A549 (cell line): ENCODE measurements around the gene OTOG. TPM values are rescaled to one million over a fixed set of nuclear protein-coding genes. Genes with fewer than 3 reads are reported as not detected.

ENCODE experiments used
- ATAC-seq, 2 experiments: fragments of 200-7000 bp in 1 of 2; fragments of >200 bp in 1 of 2; cut with Nextera tagmentation in 1 of 2; cut with Tn5 transposase in 1 of 2; 3 replicates each; pipeline versions ENCODE4 v1.8.0 to v1.9.1; 2018 to 2020; ENCODE audit warnings: mild to moderate bottlenecking in 1 of 2, moderate library complexity in 1 of 2
- CTCF ChIA-PET: fragments of 300-600 bp; sonication (Branson Sonifier 250); formaldehyde crosslinking; extraction: SDS; loops from one replicate; lab custom pipeline; 2021; ENCODE audit warnings: antibody characterized with exemption, inconsistent platforms; lab: Yijun Ruan, JAX
- POLR2A ChIA-PET: fragments of 350-600 bp; formaldehyde crosslinking; extraction: SDS; loops from one replicate; lab custom pipeline; 2021; ENCODE audit warnings: antibody characterized with exemption, inconsistent platforms; lab: Yijun Ruan, JAX
- DNase-seq, 2 experiments: peaks; one replicate each; pipeline versions ENCODE4 v3.0.0 to v3.0.0-alpha.2; 2011 to 2016; ENCODE audit warnings: low read depth in 1 of 2, low spot score in 1 of 2
- FAIRE-seq: peaks from 2 replicates; lab custom pipeline; 2011; peaks lifted over from hg19 to GRCh38; lab: Jason Lieb, UNC
- H3K27ac ChIP-seq, 2 experiments: fragments of >200 bp; sonication (Bioruptor Twin); formaldehyde crosslinking; 3 replicates each; pipeline ENCODE4 v1.5.1; 2016 to 2017
- H3K4me1 ChIP-seq: fragments of >200 bp; sonication (Bioruptor Twin); formaldehyde crosslinking; 3 replicates; pipeline ENCODE4 v1.6.1; 2016
- H3K4me2 ChIP-seq: fragments of >200 bp; sonication (Bioruptor Twin); formaldehyde crosslinking; 3 replicates; pipeline ENCODE4 v1.6.1; 2016
- H3K4me3 ChIP-seq: fragments of >200 bp; sonication (Bioruptor Twin); formaldehyde crosslinking; 3 replicates; pipeline ENCODE4 v1.5.1; 2016
- H3K9me3 ChIP-seq: fragments of >200 bp; sonication (Bioruptor Twin); formaldehyde crosslinking; 3 replicates; pipeline ENCODE4 v1.6.1; 2016
- CTCF ChIP-seq: fragments of >200 bp; sonication (Bioruptor Twin); formaldehyde crosslinking; IDR thresholded peaks from 3 replicates; pipeline ENCODE4 v1.5.1; 2016
- E2F6 ChIP-seq: IDR thresholded peaks from 2 replicates; pipeline ENCODE4 v1.6.1; 2012; ENCODE audit warnings: low read depth, borderline replicate concordance
- EHF ChIP-seq: fragments of 250-450 bp; sonication (Bioruptor Pico); IDR thresholded peaks from 2 replicates; pipeline ENCODE4 v1.5.0; 2020; ENCODE audit warnings: mild to moderate bottlenecking
- EHMT2 ChIP-seq: fragments of 200-600 bp; sonication (generic); IDR thresholded peaks from 2 replicates; pipeline ENCODE4 v1.6.1; 2016; ENCODE audit warnings: antibody characterized with exemption, low read depth, mild to moderate bottlenecking, moderate library complexity
- ELK1 ChIP-seq: fragments of 150-350 bp; IDR thresholded peaks from 2 replicates; pipeline ENCODE4 v1.6.1; 2014; ENCODE audit warnings: low read depth, mild to moderate bottlenecking, low read length
- ESRRA ChIP-seq: fragments of 150-350 bp; IDR thresholded peaks from 2 replicates; pipeline ENCODE4 v1.6.1; 2014; ENCODE audit warnings: mild to moderate bottlenecking, low read length, borderline replicate concordance
- FOXS1 ChIP-seq: fragments of 250-450 bp; sonication (Bioruptor Pico); IDR thresholded peaks from 2 replicates; pipeline ENCODE4 v1.5.0; 2020; ENCODE audit warnings: mild to moderate bottlenecking, moderate library complexity
- HES2 ChIP-seq: fragments of >200 bp; sonication (Bioruptor Twin); formaldehyde crosslinking; IDR thresholded peaks from 2 replicates; pipeline ENCODE4 v1.6.1; 2016
- HEYL ChIP-seq: fragments of 250-450 bp; sonication (Bioruptor Pico); IDR thresholded peaks from 2 replicates; pipeline ENCODE4 v1.8.0; 2021; ENCODE audit warnings: mild to moderate bottlenecking, moderate library complexity
- HOXB13 ChIP-seq: fragments of 250-450 bp; sonication (Bioruptor Pico); IDR thresholded peaks from 2 replicates; pipeline ENCODE4 v1.5.0; 2020; ENCODE audit warnings: low read depth, mild to moderate bottlenecking, moderate library complexity
- HOXB5 ChIP-seq: fragments of 250-450 bp; sonication (Bioruptor Pico); IDR thresholded peaks from 2 replicates; pipeline ENCODE4 v1.5.0; 2020; ENCODE audit warnings: mild to moderate bottlenecking, moderate library complexity
- JUN ChIP-seq, 2 experiments: fragments of >200 bp; sonication (Bioruptor Twin); formaldehyde crosslinking; IDR thresholded peaks; 2 replicates in 1 of 2; 3 replicates in 1 of 2; pipeline ENCODE4 v1.6.1; 2016 to 2017
- KDM1A ChIP-seq: fragments of 200-600 bp; sonication (generic); IDR thresholded peaks from 2 replicates; pipeline ENCODE4 v1.6.1; 2016; ENCODE audit warnings: low read depth, mild to moderate bottlenecking
- MAFK ChIP-seq: fragments of 450-650 bp; IDR thresholded peaks from 2 replicates; pipeline ENCODE4 v1.6.1; 2014; ENCODE audit not compliant: partially characterized antibody
- MAZ ChIP-seq: fragments of 150-350 bp; IDR thresholded peaks from 2 replicates; pipeline ENCODE4 v1.6.1; 2014; ENCODE audit warnings: antibody characterized with exemption, low read depth, low read length, borderline replicate concordance
- MYC ChIP-seq: IDR thresholded peaks from 2 replicates; pipeline ENCODE4 v1.6.1; 2012; ENCODE audit warnings: mild to moderate bottlenecking, inconsistent platforms, low read length, improper control_type of control experiment, borderline replicate concordance
- NPAS2 ChIP-seq: fragments of 250-450 bp; sonication (Bioruptor Pico); IDR thresholded peaks from 2 replicates; pipeline ENCODE4 v1.8.0; 2022; ENCODE audit warnings: mild to moderate bottlenecking, moderate library complexity, borderline replicate concordance
- PBX3 ChIP-seq: IDR thresholded peaks from 2 replicates; pipeline ENCODE4 v1.6.1; 2012
- POLR2AphosphoS2 ChIP-seq: conservative IDR thresholded peaks from 2 replicates; pipeline ENCODE4 v1.6.1; 2012; ENCODE audit warnings: low read length, improper control_type of control experiment, inconsistent platforms
- RAD21 ChIP-seq, 2 experiments: fragments of >200 bp in 1 of 2; sonication (Bioruptor Twin) in 1 of 2; formaldehyde crosslinking in 1 of 2; IDR thresholded peaks in 1 of 2; conservative IDR thresholded peaks in 1 of 2; 2 replicates in 1 of 2; 3 replicates in 1 of 2; pipeline ENCODE4 v1.6.1; 2012 to 2018; ENCODE audit warnings: inconsistent platforms in 1 of 2
- RFX5 ChIP-seq: fragments of 450-650 bp; IDR thresholded peaks from 2 replicates; pipeline ENCODE4 v1.7.1; 2014; ENCODE audit warnings: antibody characterized with exemption, mild to moderate bottlenecking, moderate library complexity
- SMC3 ChIP-seq: fragments of >200 bp; sonication (Bioruptor Twin); formaldehyde crosslinking; IDR thresholded peaks from 3 replicates; pipeline ENCODE4 v1.6.1; 2018; ENCODE audit warnings: inconsistent platforms
- TFCP2L1 ChIP-seq: fragments of 250-450 bp; sonication (Bioruptor Pico); IDR thresholded peaks from 2 replicates; pipeline ENCODE4 v1.5.0; 2021; ENCODE audit warnings: mild to moderate bottlenecking
- TP53 ChIP-seq: fragments of 250-450 bp; sonication (Bioruptor Pico); IDR thresholded peaks from 2 replicates; pipeline ENCODE4 v1.5.0; 2021; ENCODE audit warnings: mild to moderate bottlenecking, moderate library complexity
- ZC3H11A ChIP-seq: fragments of 450-650 bp; IDR thresholded peaks from 2 replicates; pipeline ENCODE4 v1.6.1; 2014; ENCODE audit warnings: antibody characterized with exemption, mild to moderate bottlenecking
- ZNF302 ChIP-seq: fragments of 250-450 bp; sonication (Bioruptor Pico); IDR thresholded peaks from 2 replicates; pipeline ENCODE4 v1.9.0; 2021; ENCODE audit warnings: inconsistent platforms, mild to moderate bottlenecking, moderate library complexity
- WGBS: methylation state at CpG from one replicate; pipeline ENCODE4 v1.1.6; 2017; ENCODE audit errors: missing lambda C conversion rate; 5-methylcytosine and 5-hydroxymethylcytosine counted together
- polyA plus RNA-seq, 4 experiments: library from polyadenylated mRNA; depleted of rRNA in 3 of 4; stranded (reverse); fragments of >200 nt; fragmentation: RNase III in 1 of 4; extraction: RNeasy Plus Mini Kit Qiagen cat#74134 plus additional on column Dnase treatment in 1 of 4; gene quantifications; 2 replicates in 3 of 4; 3 replicates in 1 of 4; pipeline ENCODE4 v1.2.3, GENCODE V29; 2011 to 2017

The OTOG gene
- polyA plus RNA-seq, 2 of the 4 experiments (the other 2 are of a cell fraction): not detected

GRCh38 chr11:17558916-17559315 is 11.9 kb downstream of the OTOG start:
- Histone ChIP-seq H3K4me1 (no peaks in the 10 kb centered on the region), H3K4me3 (no peak overlapping the region), H3K9me3 (no peaks in the 10 kb centered on the region), H3K27ac (no peak overlapping the region), H3K4me2 (no peak overlapping the region)
- ChIA-PET POLR2A (interaction anchor here (0.6 kb wide), 1 partner anchor 31 kb away, joined by 3 read pairs; no protein-coding TSS in a partner anchor), CTCF (interaction anchor here (0.8 to 2.2 kb wide), 3 partner anchors 27 to 433 kb away, joined by 3 to 6 read pairs (median 3); no protein-coding TSS in a partner anchor)
- FAIRE-seq: no peak
- TF ChIP-seq TFCP2L1 (CRISPR knock-in tag) (no peak), HOXB13 (CRISPR knock-in tag) (no peak), CTCF (no peak), RAD21 (conservative IDR thresholded peaks at IDR 0.05 in 1 of 2, IDR thresholded peaks at IDR 0.05 in 1 of 2) (no peak), HEYL (CRISPR knock-in tag) (no peak), POLR2AphosphoS2 (no peak), EHF (CRISPR knock-in tag) (no peak), HOXB5 (CRISPR knock-in tag) (no peak), E2F6 (no peak), ESRRA (no peak), NPAS2 (CRISPR knock-in tag) (no peak), MAZ (no peak), PBX3 (no peak), JUN (IDR thresholded peaks at IDR 0.05) (no peak)
- no peak for DNase-seq
- 68% methylated on average over 3 of the region's 9 CpGs for WGBS
- no peak for ATAC-seq

- ChIA-PET CTCF (interaction anchor here (0.8 to 2.7 kb wide), 3 partner anchors 27 to 31 kb away, joined by 3 to 10 read pairs (median 6); no protein-coding TSS in a partner anchor), POLR2A (interaction anchor here (0.6 kb wide), 1 partner anchor 32 kb away, joined by 3 read pairs; no protein-coding TSS in a partner anchor)
- FAIRE-seq (no peak), DNase-seq (no peak), ATAC-seq (no peak)
- Histone ChIP-seq H3K4me2 (no peak overlapping the region), H3K27ac (no peak overlapping the region), H3K9me3 (no peaks in the 10 kb centered on the region), H3K4me1 (no peaks in the 10 kb centered on the region)
- WGBS: 59% methylated on average over 8 of the region's 9 CpGs
- TF ChIP-seq EHMT2: no peak
- TF ChIP-seq TP53 (CRISPR knock-in tag): no peak
- no peak for TF ChIP-seq FOXS1 (CRISPR knock-in tag)
- no peak for TF ChIP-seq MAFK
- TF ChIP-seq TFCP2L1 (CRISPR knock-in tag): no peak
- no peak for TF ChIP-seq ZC3H11A
- no peak for TF ChIP-seq KDM1A
- no peak for TF ChIP-seq MYC
- no peak for TF ChIP-seq SMC3
- no peak for TF ChIP-seq ZNF302 (CRISPR knock-in tag)
- no peak for TF ChIP-seq RFX5
- TF ChIP-seq HES2: no peak
- TF ChIP-seq ELK1: no peak
- TF ChIP-seq, all 56 proteins: peak for 0
- H3K4me3 ChIP-seq: no peak overlapping the region
Observed at GRCh38 chr11:17559341-17560087, 12.5 kb downstream of the OTOG start.
